Fibroblast of lung (primary cell): ENCODE results near the gene TBC1D14.

Experiments
- CTCF ChIP-seq, 2 donors: IDR thresholded peaks in 1 of 2; conservative IDR thresholded peaks in 1 of 2; 1 replicate in 1 of 2; 2 replicates in 1 of 2; pipeline ENCODE4 v1.5.1; 2011 to 2012; ENCODE audit warnings: low read length in 2 of 2, control low read depth in 1 of 2, inconsistent platforms in 1 of 2, low read depth in 1 of 2, mild to moderate bottlenecking in 1 of 2
- EZH2 ChIP-seq: IDR thresholded peaks from 2 replicates; pipeline ENCODE4 v1.5.1; 2012; ENCODE audit warnings: low read length, control low read depth, mild to moderate bottlenecking; ENCODE audit errors: missing control alignments

- no peak for TF ChIP-seq CTCF (conservative IDR thresholded peaks at IDR 0.05 in 1 of 2, IDR thresholded peaks at IDR 0.05 in 1 of 2; ENCODE audit: low read depth in 1 of 2, low read length in 2 of 2)
- TF ChIP-seq EZH2 = no peak
Observed at GRCh38 chr4:6969826-6970800, 60.5 kb downstream of the TBC1D14 start.
